LNCaP clone FGC (cell line): Measurements from ENCODE around the gene PSMB3.

ENCODE experiments used
- DNase-seq: peaks from one replicate; pipeline ENCODE4 v3.0.0-alpha.2; 2011; ENCODE audit warnings: low read depth
- H3K4me3 ChIP-seq: 2 replicates; pipeline ENCODE4 v1.5.1; 2011; ENCODE audit warnings: mild to moderate bottlenecking, low read depth, low read length, control low read depth
- CTCF ChIP-seq: IDR thresholded peaks from 2 replicates; pipeline ENCODE4 v1.5.1; 2012; ENCODE audit warnings: mild to moderate bottlenecking; ENCODE audit not compliant: control insufficient read depth, insufficient read depth; ENCODE audit errors: extremely low read depth

Gene PSMB3

GRCh38 chr17:38751808-38752307 is 683 bp upstream of the PSMB3 start:
- no peak for TF ChIP-seq CTCF
- peak overlapping the region; percentile 99 for H3K4me3 ChIP-seq
- no peak for DNase-seq

DNA sequence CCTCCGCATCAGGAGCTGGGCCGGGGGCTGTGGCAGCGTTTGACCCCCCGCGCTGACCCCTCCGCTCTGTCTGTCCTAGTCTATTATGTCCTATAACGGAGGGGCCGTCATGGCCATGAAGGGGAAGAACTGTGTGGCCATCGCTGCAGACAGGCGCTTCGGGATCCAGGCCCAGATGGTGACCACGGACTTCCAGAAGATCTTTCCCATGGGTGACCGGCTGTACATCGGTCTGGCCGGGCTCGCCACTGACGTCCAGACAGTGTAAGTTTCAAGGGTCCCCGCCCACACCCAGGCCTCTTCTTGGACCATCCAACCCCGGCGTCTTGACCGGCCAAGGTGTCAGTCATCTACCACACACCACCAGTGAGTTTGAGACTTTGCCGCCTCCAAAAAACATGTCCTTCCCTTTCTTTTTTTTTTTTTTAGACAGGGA is 548 bp downstream of the PSMB3 start:
- DNase-seq: no peak
- H3K4me3 ChIP-seq: peak overlapping the region; percentile 99
- no peak for TF ChIP-seq CTCF

DNA sequence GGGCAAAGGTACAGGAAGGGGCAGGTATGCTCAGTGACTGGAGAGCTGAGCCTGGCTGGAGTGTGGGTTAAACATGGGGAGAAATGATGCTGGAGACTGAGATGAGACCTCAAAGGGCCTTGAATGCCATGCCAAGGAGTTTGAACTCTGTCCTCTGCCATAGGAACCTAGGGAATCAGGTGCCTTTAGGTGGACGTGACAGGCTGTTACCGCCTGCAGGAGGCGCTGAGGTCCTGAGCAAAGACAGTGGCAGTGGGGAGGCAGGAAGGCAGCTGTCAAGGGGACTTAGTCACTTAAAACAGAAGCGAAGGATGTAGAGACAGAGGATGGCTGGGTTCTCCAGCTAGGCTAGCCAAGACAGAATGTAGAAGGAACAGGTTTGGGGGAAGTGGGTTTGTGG is 9.1 kb downstream of the PSMB3 start:
- no peak for DNase-seq
- H3K4me3 ChIP-seq: no peak overlapping the region
- peak; percentile 27 for TF ChIP-seq CTCF

DNA sequence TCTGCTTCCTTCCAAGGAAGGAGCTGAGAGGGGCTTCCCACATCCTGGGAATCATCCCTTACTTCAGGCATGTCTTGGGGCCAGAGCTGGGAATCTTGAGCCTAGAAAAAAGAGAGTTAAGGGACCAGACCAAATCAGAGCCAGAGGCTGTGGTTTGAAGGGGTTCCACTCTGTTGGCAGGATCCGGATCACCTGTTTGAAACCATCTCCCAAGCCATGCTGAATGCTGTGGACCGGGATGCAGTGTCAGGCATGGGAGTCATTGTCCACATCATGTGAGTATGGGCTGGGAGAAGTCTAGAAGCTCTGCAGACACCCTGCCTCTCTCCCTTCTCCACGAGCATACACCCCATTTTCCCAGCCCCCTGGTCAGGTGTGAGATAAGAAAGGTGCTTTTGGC is 9.7 kb downstream of the PSMB3 start:
- no peak for TF ChIP-seq CTCF
- H3K4me3 ChIP-seq: no peak overlapping the region
- no peak for DNase-seq

DNA sequence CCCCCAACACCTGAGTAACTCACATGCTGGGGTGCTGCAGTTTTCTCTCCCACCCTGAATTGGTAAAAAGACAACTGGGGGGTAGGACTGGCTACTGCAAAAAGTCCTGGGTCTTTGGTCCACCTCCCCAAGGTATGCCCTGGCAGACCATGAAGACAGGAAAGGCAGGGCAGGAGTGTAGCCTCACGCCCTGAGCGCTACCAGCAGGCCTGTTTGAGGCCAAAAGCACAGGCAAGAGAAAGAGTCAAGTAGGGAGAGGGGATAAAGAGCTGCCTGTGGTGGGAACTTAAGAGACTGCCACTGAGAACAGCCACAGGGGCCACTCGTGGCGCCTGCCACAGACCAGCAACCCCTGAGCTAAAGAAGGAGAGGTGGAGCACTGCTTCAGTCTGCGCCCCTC is 13.8 kb downstream of the PSMB3 start:
- TF ChIP-seq CTCF: no peak
- DNase-seq: no peak
- no peak overlapping the region for H3K4me3 ChIP-seq

- TF ChIP-seq CTCF: no peak
- no peak overlapping the region for H3K4me3 ChIP-seq
- peak; percentile 44 for DNase-seq
Observed at GRCh38 chr17:38768417-38768816, 15.9 kb downstream of the PSMB3 start.

DNA sequence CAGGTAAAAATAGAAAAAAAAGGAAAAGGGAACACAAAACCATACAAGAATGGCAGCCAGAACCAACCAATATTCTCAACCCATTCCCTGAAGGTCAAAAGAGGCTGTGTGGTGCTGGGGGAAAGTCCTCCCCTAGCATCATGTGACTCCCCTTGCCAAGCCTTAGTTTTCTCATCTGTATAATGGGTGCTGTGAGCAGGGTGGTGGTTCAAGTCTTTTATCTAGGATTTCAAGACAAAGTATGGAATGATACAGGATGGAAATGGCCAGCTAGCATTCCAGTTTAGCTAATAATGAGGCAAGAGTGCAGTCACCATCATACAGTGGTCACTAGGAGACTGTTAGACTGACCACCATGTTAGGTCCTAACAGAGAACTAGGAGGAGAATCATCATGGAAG is 20.7 kb downstream of the PSMB3 start:
- TF ChIP-seq CTCF: no peak
- no peak overlapping the region for H3K4me3 ChIP-seq
- DNase-seq: no peak
